ENCODE measurements around the gene C10orf90.
"Not testable (repeated sequence)": the region's sequence is repeated elsewhere in the genome, so short reads cannot be mapped to it uniquely, and the experiment has no call there.

C10orf90 gene

GRCh38 chr10:126583552-126584200 is 86.8 kb downstream of the C10orf90 start:
- DNase-seq = no peak

GRCh38 chr10:126581648-126582046 is 88.8 kb downstream of the C10orf90 start:
- DNase-seq = no peak

GRCh38 chr10:126580873-126581647 is 89.4 kb downstream of the C10orf90 start:
- no peak for DNase-seq

GRCh38 chr10:126576336-126576735 is 94.2 kb downstream of the C10orf90 start:
- DNase-seq = no peak

DNA sequence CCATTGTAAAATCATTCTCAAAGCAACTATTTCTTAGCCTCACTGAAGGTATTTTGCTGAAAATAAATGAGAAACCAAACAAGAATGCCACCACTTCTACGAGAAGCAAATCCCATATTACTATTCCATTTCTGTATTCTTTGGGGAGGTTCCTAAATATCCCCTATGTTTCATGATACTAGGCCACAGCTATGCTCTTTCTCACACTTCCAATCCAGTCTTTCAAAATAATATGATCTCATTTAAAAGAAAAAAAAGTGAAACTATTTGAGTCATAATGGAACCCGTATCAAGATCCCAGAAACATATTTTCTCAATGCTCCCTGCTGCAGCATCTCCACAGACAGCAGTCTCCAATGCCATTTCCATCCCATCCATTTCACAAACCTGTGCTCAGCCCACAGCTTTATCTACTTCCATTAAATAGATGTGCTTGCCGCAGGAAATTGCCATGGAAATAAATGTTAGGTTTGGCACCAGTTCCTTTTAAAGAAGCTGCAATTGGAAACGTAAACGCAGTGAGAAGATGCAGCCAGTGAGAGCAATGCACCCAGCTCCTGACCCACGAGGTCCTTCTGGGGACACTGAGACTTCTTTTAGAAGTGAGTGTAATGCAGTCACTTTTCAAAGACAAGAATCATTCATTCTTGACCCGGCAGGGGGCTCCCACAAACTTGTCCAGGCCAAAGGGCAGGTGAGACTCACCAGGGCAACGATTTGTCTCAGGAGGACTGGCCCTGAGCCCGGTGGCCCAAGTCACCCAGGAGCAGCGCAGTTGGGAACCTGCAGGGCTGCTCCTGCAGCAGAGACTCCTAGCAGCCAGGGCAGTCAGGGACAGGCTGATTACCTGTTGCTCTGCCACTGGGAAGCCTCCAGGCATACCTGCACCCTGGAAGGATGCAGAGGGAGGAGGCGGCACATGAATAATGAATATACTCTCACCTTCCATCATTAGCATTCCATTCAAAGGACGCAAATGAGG is 99.6 kb downstream of the C10orf90 start:
- no peak for DNase-seq

GRCh38 chr10:126570245-126570570 is 100.3 kb downstream of the C10orf90 start:
- no peak for DNase-seq

DNA sequence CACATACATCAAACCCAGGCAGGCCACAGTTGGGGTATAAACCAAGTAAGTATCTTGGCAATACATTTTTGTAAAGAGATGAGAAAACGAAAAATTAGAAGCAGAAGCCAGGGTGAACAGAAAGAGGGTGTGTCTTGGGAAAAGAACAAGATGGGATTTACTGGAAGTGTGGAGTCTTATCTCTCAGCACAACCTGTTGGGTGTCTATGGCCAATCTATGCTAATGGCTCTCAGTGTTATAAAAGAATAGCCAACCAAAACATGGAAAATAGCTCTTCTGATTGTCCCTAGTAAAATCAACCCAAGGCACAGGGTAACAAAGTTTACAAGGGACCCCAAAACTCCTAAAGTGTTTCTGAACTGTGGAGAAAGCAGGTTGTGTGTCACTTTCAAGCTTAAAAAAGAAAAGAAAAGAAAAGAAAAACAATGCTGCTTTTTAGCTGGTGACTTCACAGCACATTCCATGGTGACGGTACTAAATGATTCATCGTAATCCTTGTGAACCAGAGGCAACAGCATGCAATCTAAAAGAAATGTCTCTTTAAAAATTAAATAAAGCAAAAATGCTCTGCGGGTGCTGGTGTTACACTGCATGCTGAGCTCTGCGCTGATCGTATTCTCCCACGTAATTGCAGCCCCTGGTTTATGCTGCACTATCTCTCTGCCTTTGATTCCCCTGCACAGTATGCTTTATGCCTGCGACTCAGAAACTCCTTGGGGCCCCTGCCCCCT is 100.8 kb downstream of the C10orf90 start:
- DNase-seq = no peak

DNA sequence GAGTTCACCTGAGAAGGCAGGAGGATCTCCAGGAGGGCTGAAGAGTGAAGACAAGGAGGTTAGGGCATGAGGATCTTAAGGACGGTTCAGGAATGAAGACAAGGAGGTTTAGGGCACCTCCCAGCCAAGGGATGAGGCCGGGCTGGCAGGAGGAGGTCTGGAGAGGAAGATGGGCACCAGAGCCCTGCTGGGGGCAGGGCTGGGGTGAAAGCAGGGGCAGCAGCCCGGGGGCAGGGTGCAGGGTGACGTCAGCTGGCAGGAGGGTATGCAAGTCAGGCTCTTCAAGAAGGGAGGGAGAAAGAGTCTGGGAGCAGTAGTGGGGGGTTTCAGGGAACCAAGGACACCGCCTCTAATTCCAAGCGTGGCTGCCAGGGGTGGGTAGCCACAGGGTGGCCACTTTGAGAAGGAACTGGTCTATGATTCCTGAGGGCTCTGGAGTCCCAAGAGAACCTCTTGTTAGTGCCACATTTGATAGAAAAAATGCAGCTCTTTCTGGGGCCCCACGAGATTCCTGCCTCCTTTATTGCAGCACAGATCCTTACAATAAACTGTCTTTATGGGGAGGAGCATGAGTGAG is 101.6 kb downstream of the C10orf90 start:
- DNase-seq = no peak

DNA sequence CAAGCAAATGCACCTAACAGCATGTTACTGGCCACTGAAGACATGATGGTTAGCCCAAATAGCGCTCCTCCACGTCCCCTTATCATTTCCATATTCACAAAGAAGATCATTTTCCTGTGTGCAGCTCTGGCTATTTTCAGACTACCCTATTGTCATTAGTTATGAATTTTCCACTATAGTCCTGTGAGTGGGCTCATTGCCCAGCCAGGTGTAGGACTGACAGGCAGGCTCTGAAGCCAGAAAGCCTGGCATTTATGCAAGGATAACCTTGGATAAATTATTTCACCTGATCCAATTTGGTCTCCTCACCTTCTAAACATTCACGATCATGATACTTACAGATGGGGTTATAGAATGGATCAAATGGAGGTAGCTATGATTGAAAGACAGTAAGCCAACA is 104.6 kb downstream of the C10orf90 start:
- no peak for DNase-seq

DNA sequence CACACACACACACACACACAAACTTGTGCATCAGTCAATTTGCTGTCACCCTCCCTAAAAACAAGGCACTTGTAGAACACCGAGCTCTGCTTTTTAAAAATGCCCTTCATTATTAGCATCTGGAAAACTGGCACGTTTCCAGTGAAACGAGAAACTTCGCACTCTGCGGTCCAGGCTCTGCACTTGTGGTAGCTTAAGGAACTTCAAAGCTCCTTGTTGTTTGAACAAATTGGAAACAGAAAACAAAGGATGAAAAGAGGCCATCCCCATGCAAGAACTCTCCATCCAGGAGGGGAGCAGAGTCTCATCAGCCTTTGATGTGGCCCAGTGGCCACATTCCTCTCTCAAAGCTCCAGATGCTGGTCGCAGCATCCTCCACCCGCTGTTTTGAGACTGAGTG is 105.1 kb downstream of the C10orf90 start:
- DNase-seq = peak in 1 of 2 donors; percentile 2

- peak in 1 of 2 donors; percentile 1 for DNase-seq
Observed at GRCh38 chr10:126564326-126564888, 106.1 kb downstream of the C10orf90 start.

- no peak for DNase-seq
Observed at GRCh38 chr10:126563361-126563760, 107.1 kb downstream of the C10orf90 start.

DNA sequence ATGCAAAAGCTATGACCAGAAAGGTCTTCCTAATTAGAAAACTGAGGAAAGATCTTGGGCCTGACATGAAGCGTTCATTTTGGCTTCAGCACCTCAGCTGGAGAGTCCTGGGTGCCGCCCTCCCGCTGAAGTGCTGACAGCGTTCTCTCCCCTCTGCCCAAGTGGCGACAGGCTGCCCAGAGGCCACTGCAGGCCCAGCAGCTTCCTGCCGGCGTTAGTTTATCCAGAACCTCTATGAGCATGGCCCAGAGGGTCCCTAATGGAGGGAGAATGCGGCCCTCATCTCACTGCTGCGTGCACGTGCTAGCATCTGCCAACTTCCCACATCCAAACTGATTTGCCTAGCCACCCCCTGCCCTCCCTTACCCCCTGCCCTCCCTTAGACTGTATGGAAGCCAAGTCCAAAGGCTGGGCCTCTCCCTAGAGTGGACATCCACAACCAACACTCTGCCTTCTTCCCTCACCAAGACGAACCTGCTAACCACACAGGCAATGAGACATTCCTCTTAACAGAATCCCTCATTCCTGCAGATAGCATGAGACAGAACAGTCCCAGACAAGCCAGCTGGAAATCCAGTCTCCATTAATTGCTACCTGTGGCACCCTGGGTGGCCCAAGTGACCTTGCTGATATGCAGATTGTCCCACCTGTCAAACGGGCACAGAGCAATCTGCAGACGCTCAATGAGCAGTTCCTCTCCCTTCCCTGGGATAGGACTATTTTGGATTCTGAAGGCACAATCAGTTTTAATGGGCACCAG is 108.4 kb downstream of the C10orf90 start:
- DNase-seq = no peak

GRCh38 chr10:126561294-126561920 is 109.1 kb downstream of the C10orf90 start:
- no peak for DNase-seq

- no peak for DNase-seq
Observed at GRCh38 chr10:126558881-126559280, 111.6 kb downstream of the C10orf90 start.

- no peak for DNase-seq
Observed at GRCh38 chr10:126551202-126551601, 119.3 kb downstream of the C10orf90 start.

GRCh38 chr10:126550586-126550985 is 119.9 kb downstream of the C10orf90 start:
- DNase-seq = not testable (repeated sequence)

DNA sequence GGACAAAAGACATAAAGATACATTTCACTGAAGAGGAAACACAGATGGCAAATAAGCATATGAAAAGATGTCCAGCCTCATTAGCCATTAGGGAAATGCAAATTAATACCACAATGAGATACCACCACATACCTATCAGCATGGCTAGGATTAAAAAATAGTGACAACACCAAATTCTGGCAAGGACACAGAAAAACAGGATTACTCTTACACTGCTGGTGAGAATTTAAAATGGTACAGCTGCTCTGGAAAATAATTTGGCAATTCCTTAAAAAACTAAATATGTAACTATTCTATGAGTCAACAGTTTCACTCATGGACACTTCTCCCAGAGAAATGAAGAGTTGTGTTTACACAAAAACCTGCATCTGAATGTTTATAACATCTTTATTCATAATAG is 121.1 kb downstream of the C10orf90 start:
- no peak for DNase-seq

GRCh38 chr10:126544565-126544964 is 125.9 kb downstream of the C10orf90 start:
- DNase-seq = no peak

DNA sequence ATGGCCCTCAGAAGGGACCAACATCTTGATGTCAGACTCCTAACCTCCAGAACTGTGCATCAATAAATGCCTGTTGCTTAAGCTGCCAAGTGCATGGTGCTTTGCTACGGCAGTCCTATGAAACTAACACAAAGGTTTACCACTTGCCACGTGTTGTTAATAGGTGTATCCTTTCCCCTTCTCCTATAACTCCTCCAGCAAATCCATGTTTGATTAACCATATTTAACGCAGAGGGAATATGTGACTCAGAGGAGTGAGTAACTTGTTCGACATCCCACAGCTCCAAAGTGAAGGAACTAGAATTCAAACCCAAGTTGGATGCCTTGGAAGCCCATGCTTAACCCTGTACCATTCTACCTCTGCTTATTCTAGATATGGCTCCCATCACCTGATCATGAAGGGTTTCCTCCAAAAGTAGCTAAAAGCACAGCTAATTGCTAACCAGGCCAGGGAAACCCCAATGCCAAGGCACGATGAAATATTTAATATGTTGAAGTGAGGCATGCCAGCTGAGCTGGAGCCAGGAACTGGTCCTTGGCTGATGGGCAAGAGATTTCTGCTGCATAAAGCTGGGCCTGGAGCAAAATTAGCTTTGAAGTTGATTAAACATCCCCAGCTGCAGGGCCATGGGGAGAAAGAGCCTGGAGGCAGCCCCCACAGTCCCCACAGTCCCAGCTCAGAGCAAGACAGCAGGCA is 131.9 kb downstream of the C10orf90 start:
- DNase-seq = no peak
